ENCODE measurements around the gene ATAD3C. TPM values are rescaled to one million over a fixed set of nuclear protein-coding genes. Genes with fewer than 3 reads are reported as not detected.
"Not testable (repeated sequence)": the region's sequence is repeated elsewhere in the genome, so short reads cannot be mapped to it uniquely, and the experiment has no call there.

Gene ATAD3C
- total and polyA plus RNA-seq, 2 donors (not counting 3 experiments of a cell fraction or from before 2014, with no cell fraction given), result 0.01 TPM; not detected in 1

DNA sequence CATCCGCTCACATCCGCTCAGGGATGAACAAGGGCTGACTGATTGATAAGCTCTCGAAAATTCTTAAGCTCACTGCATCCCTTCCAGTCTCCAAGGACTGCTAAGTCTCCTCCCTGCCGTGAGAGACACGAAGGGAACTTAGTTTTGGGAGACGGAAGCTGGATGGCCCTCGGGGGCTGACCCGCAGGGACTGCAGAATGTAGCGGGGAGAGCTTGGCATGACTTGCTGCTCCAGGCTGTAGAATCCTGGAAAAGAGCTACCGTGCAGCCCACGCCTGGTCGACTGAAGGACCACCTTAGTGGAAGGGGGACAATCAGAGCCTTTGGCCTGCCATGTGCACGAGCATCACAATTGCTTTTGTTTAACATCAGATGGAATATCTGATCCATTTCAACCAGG is 33.7 kb upstream of the ATAD3C start:
- no peak for DNase-seq (ENCODE audit: low read depth, low spot score)
- no peak for FAIRE-seq
- no TSS peak for BruUV-seq (replicated peaks)
- TF ChIP-seq EZH2 (IDR thresholded peaks at IDR 0.05; ENCODE audit: borderline replicate concordance, low read depth, low read length, severe bottlenecking) (no peak), FOS (IDR thresholded peaks at IDR 0.05; ENCODE audit: borderline replicate concordance, insufficient read depth, low read length) (no peak), GATA2 (IDR thresholded peaks at IDR 0.05; ENCODE audit: insufficient read depth, insufficient read length, low read depth, low read length) (no peak), MAX (IDR thresholded peaks at IDR 0.05; ENCODE audit: insufficient read depth, insufficient read length) (no peak), POLR2A (IDR thresholded peaks at IDR 0.05; ENCODE audit: low read depth, low read length) (no peak), MYC (IDR thresholded peaks at IDR 0.05; ENCODE audit: low read depth, low read length) (no peak), JUN (IDR thresholded peaks at IDR 0.05; ENCODE audit: borderline replicate concordance, insufficient read depth, insufficient read length, low read depth) (no peak), POLR2AphosphoS5 (IDR thresholded peaks at IDR 0.05; ENCODE audit: insufficient read depth, low read depth, low read length) (no peak)
- TF ChIP-seq, protein P1, sequence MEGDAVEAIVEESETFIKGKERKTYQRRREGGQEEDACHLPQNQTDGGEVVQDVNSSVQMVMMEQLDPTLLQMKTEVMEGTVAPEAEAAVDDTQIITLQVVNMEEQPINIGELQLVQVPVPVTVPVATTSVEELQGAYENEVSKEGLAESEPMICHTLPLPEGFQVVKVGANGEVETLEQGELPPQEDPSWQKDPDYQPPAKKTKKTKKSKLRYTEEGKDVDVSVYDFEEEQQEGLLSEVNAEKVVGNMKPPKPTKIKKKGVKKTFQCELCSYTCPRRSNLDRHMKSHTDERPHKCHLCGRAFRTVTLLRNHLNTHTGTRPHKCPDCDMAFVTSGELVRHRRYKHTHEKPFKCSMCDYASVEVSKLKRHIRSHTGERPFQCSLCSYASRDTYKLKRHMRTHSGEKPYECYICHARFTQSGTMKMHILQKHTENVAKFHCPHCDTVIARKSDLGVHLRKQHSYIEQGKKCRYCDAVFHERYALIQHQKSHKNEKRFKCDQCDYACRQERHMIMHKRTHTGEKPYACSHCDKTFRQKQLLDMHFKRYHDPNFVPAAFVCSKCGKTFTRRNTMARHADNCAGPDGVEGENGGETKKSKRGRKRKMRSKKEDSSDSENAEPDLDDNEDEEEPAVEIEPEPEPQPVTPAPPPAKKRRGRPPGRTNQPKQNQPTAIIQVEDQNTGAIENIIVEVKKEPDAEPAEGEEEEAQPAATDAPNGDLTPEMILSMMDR (IDR thresholded peaks at IDR 0.05; ENCODE audit: extremely low read depth in 1 of 2, insufficient read depth in 1 of 2, low read depth in 1 of 2, low read length in 2 of 2), result no peak
- POLR2A ChIA-PET, result no interaction called here
- dilution Hi-C loops (cut with MboI; ENCODE audit: extremely low pct_ligation_motif_present, low sequenced_read_pairs), result no loop called here
- Histone ChIP-seq H3K4me2 (ENCODE audit: insufficient read depth, low read length) (no peak overlapping the region), H3K4me3 (replicated peaks in 1 of 3; ENCODE audit: insufficient read depth in 1 of 3, low read depth in 1 of 3, low read length in 3 of 3) (no peak overlapping the region), H3K79me2 (ENCODE audit: control insufficient read depth, insufficient read depth, low read length) (no peaks in the 10 kb centered on the region), H3K36me3 (ENCODE audit: control insufficient read depth in 2 of 2, extremely low read depth in 1 of 2, insufficient read depth in 2 of 2, low read length in 2 of 2) (no peaks in the 10 kb centered on the region), H3K27me3 (ENCODE audit: control insufficient read depth in 2 of 2, insufficient read depth in 2 of 2, low read length in 2 of 2) (no peaks in the 10 kb centered on the region), H3K9ac (replicated peaks; ENCODE audit: extremely low read depth, insufficient read depth, low read length) (no peak overlapping the region), H3K27ac (ENCODE audit: insufficient read depth, low read depth, low read length) (no peak overlapping the region), H2AFZ (ENCODE audit: low read depth, low read length) (no peak overlapping the region), H3K9me1 (replicated peaks; ENCODE audit: control insufficient read depth, extremely low read depth, insufficient read depth, low read length) (no peaks in the 10 kb centered on the region), H3K4me1 (ENCODE audit: control insufficient read depth, extremely low read depth, insufficient read depth, low read length) (no peaks in the 10 kb centered on the region), H3K9me3 (replicated peaks; ENCODE audit: control insufficient read depth, insufficient read depth, low read length) (no peaks in the 10 kb centered on the region), H4K20me1 (replicated peaks; ENCODE audit: control insufficient read depth, extremely low read depth, insufficient read depth, low read length) (no peaks in the 10 kb centered on the region)
- intact Hi-C loops (cut with micrococcal nuclease), result no loop called here
- CTCF ChIA-PET, result interaction anchor here (0.9 to 2.8 kb wide), 4 partner anchors 8 to 17 kb away, joined by 3 to 12 read pairs (median 3); partner anchors contain the start of gene CCNL2

- H3K9me1 ChIP-seq (replicated peaks; ENCODE audit: control insufficient read depth, extremely low read depth, insufficient read depth, low read length); H2AFZ ChIP-seq (ENCODE audit: low read depth, low read length); DNase-seq (ENCODE audit: low read depth, low spot score); H4K20me1 ChIP-seq (replicated peaks; ENCODE audit: control insufficient read depth, extremely low read depth, insufficient read depth, low read length); dilution Hi-C loops (cut with MboI; ENCODE audit: extremely low pct_ligation_motif_present, low sequenced_read_pairs); H3K4me1 ChIP-seq (ENCODE audit: control insufficient read depth, extremely low read depth, insufficient read depth, low read length); H3K4me3 ChIP-seq (replicated peaks in 1 of 3; ENCODE audit: insufficient read depth in 1 of 3, low read depth in 1 of 3, low read length in 3 of 3); FAIRE-seq; H3K9me3 ChIP-seq (replicated peaks; ENCODE audit: control insufficient read depth, insufficient read depth, low read length); H3K27ac ChIP-seq (ENCODE audit: insufficient read depth, low read depth, low read length); CTCF ChIA-PET; intact Hi-C loops (cut with micrococcal nuclease); H3K36me3 ChIP-seq (ENCODE audit: control insufficient read depth in 2 of 2, extremely low read depth in 1 of 2, insufficient read depth in 2 of 2, low read length in 2 of 2); H3K79me2 ChIP-seq (ENCODE audit: control insufficient read depth, insufficient read depth, low read length); H3K9ac ChIP-seq (replicated peaks; ENCODE audit: extremely low read depth, insufficient read depth, low read length); BruUV-seq (replicated peaks); H3K4me2 ChIP-seq (ENCODE audit: insufficient read depth, low read length); POLR2A ChIA-PET; H3K27me3 ChIP-seq (ENCODE audit: control insufficient read depth in 2 of 2, insufficient read depth in 2 of 2, low read length in 2 of 2): not testable (repeated sequence)
Observed at GRCh38 chr1:1417396-1417795, 32.1 kb upstream of the ATAD3C start.

- FAIRE-seq; H3K9me3 ChIP-seq (replicated peaks; ENCODE audit: control insufficient read depth, insufficient read depth, low read length); BruUV-seq (replicated peaks); H3K9me1 ChIP-seq (replicated peaks; ENCODE audit: control insufficient read depth, extremely low read depth, insufficient read depth, low read length); H4K20me1 ChIP-seq (replicated peaks; ENCODE audit: control insufficient read depth, extremely low read depth, insufficient read depth, low read length); H3K4me1 ChIP-seq (ENCODE audit: control insufficient read depth, extremely low read depth, insufficient read depth, low read length); dilution Hi-C loops (cut with MboI; ENCODE audit: extremely low pct_ligation_motif_present, low sequenced_read_pairs); intact Hi-C loops (cut with micrococcal nuclease); H2AFZ ChIP-seq (ENCODE audit: low read depth, low read length); H3K79me2 ChIP-seq (ENCODE audit: control insufficient read depth, insufficient read depth, low read length); H3K27me3 ChIP-seq (ENCODE audit: control insufficient read depth in 2 of 2, insufficient read depth in 2 of 2, low read length in 2 of 2); DNase-seq (ENCODE audit: low read depth, low spot score); H3K4me2 ChIP-seq (ENCODE audit: insufficient read depth, low read length); H3K36me3 ChIP-seq (ENCODE audit: control insufficient read depth in 2 of 2, extremely low read depth in 1 of 2, insufficient read depth in 2 of 2, low read length in 2 of 2); H3K27ac ChIP-seq (ENCODE audit: insufficient read depth, low read depth, low read length); H3K4me3 ChIP-seq (replicated peaks in 1 of 3; ENCODE audit: insufficient read depth in 1 of 3, low read depth in 1 of 3, low read length in 3 of 3); H3K9ac ChIP-seq (replicated peaks; ENCODE audit: extremely low read depth, insufficient read depth, low read length); POLR2A ChIA-PET: not testable (repeated sequence)
- CTCF ChIA-PET, result interaction anchor here (1.2 kb wide), 1 partner anchor 16 kb away, joined by 4 read pairs; no protein-coding TSS in a partner anchor
Observed at GRCh38 chr1:1417825-1418463, 31.5 kb upstream of the ATAD3C start.

Measured in endothelial cell of umbilical vein (primary cell).